ENCODE measurements around the gene SSX2IP.

SSX2IP gene

GRCh38 chr1:84711121-84711520, 20.9 kb upstream of the SSX2IP start:
- no peak for DNase-seq (ENCODE audit: low spot score)

- DNase-seq (ENCODE audit: low spot score) = no peak
These were observed 18.9 kb upstream of the SSX2IP start for GRCh38 chr1:84709131-84709530.

GRCh38 chr1:84708031-84708430, 17.8 kb upstream of the SSX2IP start:
- no peak for DNase-seq (ENCODE audit: low spot score)

- DNase-seq (ENCODE audit: low spot score) = no peak
These were observed 15.3 kb upstream of the SSX2IP start for GRCh38 chr1:84705513-84705912.

- DNase-seq (ENCODE audit: low spot score) = no peak
These were observed 14.7 kb upstream of the SSX2IP start for GRCh38 chr1:84704872-84705417.

GRCh38 chr1:84703431-84703830, 13.2 kb upstream of the SSX2IP start:
- DNase-seq (ENCODE audit: low spot score) = no peak

GRCh38 chr1:84702143-84702542, 11.9 kb upstream of the SSX2IP start:
- no peak for DNase-seq (ENCODE audit: low spot score)

GRCh38 chr1:84701376-84701775, 11.1 kb upstream of the SSX2IP start:
- DNase-seq (ENCODE audit: low spot score) = no peak

- DNase-seq (ENCODE audit: low spot score) = no peak
These were observed 9.8 kb upstream of the SSX2IP start for GRCh38 chr1:84700070-84700469.

GRCh38 chr1:84698151-84699110, 8.2 kb upstream of the SSX2IP start:
- DNase-seq (ENCODE audit: low spot score) = no peak

GRCh38 chr1:84693785-84694184, 3.5 kb upstream of the SSX2IP start:
- no peak for DNase-seq (ENCODE audit: low spot score)

GRCh38 chr1:84693005-84693404, 2.7 kb upstream of the SSX2IP start:
- DNase-seq (ENCODE audit: low spot score) = no peak

- DNase-seq (ENCODE audit: low spot score) = no peak
These were observed 2.1 kb upstream of the SSX2IP start for GRCh38 chr1:84692391-84692790.

- DNase-seq (ENCODE audit: low spot score) = no peak
These were observed 992 bp upstream of the SSX2IP start for GRCh38 chr1:84691122-84691783.

- DNase-seq (ENCODE audit: low spot score) = no peak
These were observed 506 bp downstream of the SSX2IP start for GRCh38 chr1:84689514-84690396.

- DNase-seq (ENCODE audit: low spot score) = no peak
These were observed 1.7 kb downstream of the SSX2IP start for GRCh38 chr1:84688463-84689061.

- DNase-seq (ENCODE audit: low spot score) = no peak
These were observed 2.4 kb downstream of the SSX2IP start for GRCh38 chr1:84687714-84688462.

GRCh38 chr1:84686223-84686622, 4.0 kb downstream of the SSX2IP start:
- no peak for DNase-seq (ENCODE audit: low spot score)

GRCh38 chr1:84683508-84683907, 6.8 kb downstream of the SSX2IP start:
- DNase-seq (ENCODE audit: low spot score) = no peak

GRCh38 chr1:84682047-84682446, 8.2 kb downstream of the SSX2IP start:
- DNase-seq (ENCODE audit: low spot score) = no peak
